Ishikawa (cell line): Measurements from ENCODE around the gene SH3PXD2A.

ENCODE experiments used
- CEBPB ChIP-seq: IDR thresholded peaks from 2 replicates; pipeline ENCODE4 v1.6.1; 2012
- CREB1 ChIP-seq: IDR thresholded peaks from 2 replicates; pipeline ENCODE4 v1.6.1; 2012; ENCODE audit warnings: low read depth
- EGR1 ChIP-seq: IDR thresholded peaks from 2 replicates; pipeline ENCODE4 v1.6.1; 2012
- EP300 ChIP-seq: IDR thresholded peaks from 2 replicates; pipeline ENCODE4 v1.6.1; 2012; ENCODE audit warnings: borderline replicate concordance
- FOXM1 ChIP-seq: IDR thresholded peaks from 2 replicates; pipeline ENCODE4 v1.6.1; 2012; ENCODE audit warnings: low read depth, borderline replicate concordance
- MAX ChIP-seq: IDR thresholded peaks from 2 replicates; pipeline ENCODE4 v1.6.1; 2012
- NFIC ChIP-seq: IDR thresholded peaks from 2 replicates; pipeline ENCODE4 v1.6.1; 2012
- RAD21 ChIP-seq: IDR thresholded peaks from 2 replicates; pipeline ENCODE4 v1.6.1; 2012; ENCODE audit warnings: low read depth
- REST ChIP-seq: IDR thresholded peaks from 2 replicates; pipeline ENCODE4 v1.6.1; 2012; ENCODE audit warnings: low read depth, mild to moderate bottlenecking
- TAF1 ChIP-seq: IDR thresholded peaks from 2 replicates; pipeline ENCODE4 v1.6.1; 2012; ENCODE audit warnings: low read depth, mild to moderate bottlenecking
- TCF12 ChIP-seq: IDR thresholded peaks from 2 replicates; pipeline ENCODE4 v1.6.1; 2012; ENCODE audit warnings: low read depth
- TEAD4 ChIP-seq: IDR thresholded peaks from 2 replicates; pipeline ENCODE4 v1.6.1; 2012
- USF1 ChIP-seq: IDR thresholded peaks from 2 replicates; pipeline ENCODE4 v1.6.1; 2012
- YY1 ChIP-seq: IDR thresholded peaks from 2 replicates; pipeline ENCODE4 v1.6.1; 2012; ENCODE audit warnings: low read depth
- ZBTB7A ChIP-seq: IDR thresholded peaks from 2 replicates; pipeline ENCODE4 v1.6.1; 2012; ENCODE audit warnings: low read depth

SH3PXD2A gene

GRCh38 chr10:103837370-103838069, 17.9 kb downstream of the SH3PXD2A start:
- TF ChIP-seq MAX (no peak), ZBTB7A (no peak), NFIC (no peak), FOXM1 (no peak), TAF1 (no peak), EGR1 (no peak), REST (no peak), TCF12 (no peak), YY1 (no peak), EP300 (no peak), CREB1 (no peak), RAD21 (no peak), USF1 (no peak), TEAD4 (no peak), CEBPB (no peak)

- TF ChIP-seq CEBPB (no peak), ZBTB7A (no peak), TCF12 (no peak), USF1 (no peak), EP300 (no peak), MAX (no peak), TEAD4 (no peak), REST (no peak), EGR1 (no peak), NFIC (no peak), CREB1 (no peak), TAF1 (no peak), YY1 (no peak), RAD21 (no peak), FOXM1 (no peak)
Observed at GRCh38 chr10:103836861-103837260, 18.5 kb downstream of the SH3PXD2A start.

- TF ChIP-seq TEAD4 = no peak
- TF ChIP-seq TAF1 = no peak
- no peak for TF ChIP-seq RAD21
- no peak for TF ChIP-seq NFIC
- no peak for TF ChIP-seq USF1
- no peak for TF ChIP-seq CEBPB
- TF ChIP-seq EGR1 = no peak
- TF ChIP-seq TCF12 = no peak
- TF ChIP-seq YY1 = no peak
- no peak for TF ChIP-seq EP300
- no peak for TF ChIP-seq MAX
- no peak for TF ChIP-seq CREB1
- TF ChIP-seq FOXM1 = no peak
- no peak for TF ChIP-seq REST
- TF ChIP-seq ZBTB7A = no peak
Observed at GRCh38 chr10:103836273-103836672, 19.1 kb downstream of the SH3PXD2A start.
